K562 (cell line): ENCODE data around the gene CYTH1. TPM values are rescaled to one million over a fixed set of nuclear protein-coding genes. Genes with fewer than 3 reads are reported as not detected.

Experiments used
- ADNP ChIP-seq: fragments of 200-800 bp; sonication (Bioruptor generic); IDR thresholded peaks from 2 replicates; pipeline ENCODE4 v1.6.1; 2016; ENCODE audit warnings: missing genetic modification characterization, missing compliant biosample characterization
- ETV6 ChIP-seq, 3 experiments: fragments of 150-350 bp in 1 of 3; sonication (generic) in 1 of 3; formaldehyde crosslinking in 1 of 3; IDR thresholded peaks; 2 replicates each; pipeline versions ENCODE4 v1.6.1 to v1.8.0; 2014 to 2022; ENCODE audit warnings: borderline replicate concordance in 2 of 3, low read depth in 2 of 3, antibody characterized with exemption in 1 of 3, low read length in 1 of 3, mild to moderate bottlenecking in 1 of 3, missing genetic modification reagents in 1 of 3
- MTA3 ChIP-seq: fragments of 450-650 bp; formaldehyde crosslinking; IDR thresholded peaks from 2 replicates; pipeline ENCODE4 v1.6.1; 2017; ENCODE audit warnings: mild to moderate bottlenecking, borderline replicate concordance
- NCOR1 ChIP-seq: fragments of 450-650 bp; IDR thresholded peaks from 2 replicates; pipeline ENCODE4 v1.6.1; 2016; ENCODE audit warnings: mild to moderate bottlenecking, moderate library complexity
- NFIC ChIP-seq: fragments of 450-650 bp; IDR thresholded peaks from 2 replicates; pipeline ENCODE4 v1.6.1; 2017; ENCODE audit warnings: mild to moderate bottlenecking, inconsistent platforms
- NFRKB ChIP-seq: fragments of 450-650 bp; IDR thresholded peaks from 2 replicates; pipeline ENCODE4 v1.6.1; 2016; ENCODE audit warnings: low read depth
- PHF20 ChIP-seq: fragments of 450-650 bp; IDR thresholded peaks from 2 replicates; pipeline ENCODE4 v1.6.1; 2018; ENCODE audit not compliant: partially characterized antibody
- RCOR1 ChIP-seq, 2 experiments: IDR thresholded peaks; 2 replicates each; pipeline ENCODE4 v1.6.1; 2012; ENCODE audit warnings: low read depth in 2 of 2, low read length in 2 of 2, borderline replicate concordance in 1 of 2, improper control_type of control experiment in 1 of 2
- SMARCA5 ChIP-seq: fragments of 450-650 bp; IDR thresholded peaks from 2 replicates; pipeline ENCODE4 v1.6.1; 2016
- ZFPM2 ChIP-seq: fragments of 250-450 bp; sonication (Bioruptor Pico); IDR thresholded peaks from 2 replicates; pipeline ENCODE4 v1.5.1; 2022; ENCODE audit warnings: mild to moderate bottlenecking
- ZNF551 ChIP-seq: fragments of 250-450 bp; sonication (Bioruptor Pico); IDR thresholded peaks from 2 replicates; pipeline ENCODE4 v1.5.0; 2021; ENCODE audit warnings: mild to moderate bottlenecking, moderate library complexity
- ZSCAN32 ChIP-seq: fragments of 450-650 bp; formaldehyde crosslinking; IDR thresholded peaks from 2 replicates; pipeline ENCODE4 v1.4.0; 2020; ENCODE audit warnings: mild to moderate bottlenecking, moderate library complexity
- polyA plus RNA-seq, 8 experiments: library from polyadenylated mRNA; depleted of rRNA in 4 of 8; stranded (reverse) in 5 of 8; unstranded in 3 of 8; fragments of >200 nt; fragmentation: Nextera tagmentation in 2 of 8; fragmentation: Illumina TruSeq in 1 of 8; extraction: Ambion mirVana in 2 of 8; extraction: Trizol in 1 of 8; gene quantifications; 2 replicates each; pipeline versions ENCODE4 v1.2.1 to v1.2.3, GENCODE V29; 2011 to 2014; ENCODE audit warnings: inconsistent platforms in 1 of 8, missing spikeins in 1 of 8
- total RNA-seq, 7 experiments: library from RNA; depleted of rRNA in 6 of 7; stranded (reverse); fragments of >200 nt in 6 of 7; fragmentation: Illumina TruSeq in 2 of 7; extraction: Trizol in 2 of 7; gene quantifications; 2 replicates each; pipeline versions ENCODE4 v1.2.1 to v1.2.3, GENCODE V29; 2011 to 2021; ENCODE audit warnings: low replicate concordance in 1 of 7
- TF ChIP-seq, protein P1 (sequence below): fragments of 250-450 bp; sonication (Bioruptor Pico); IDR thresholded peaks from 2 replicates; pipeline ENCODE4 v1.4.0; 2020
- TF ChIP-seq, protein P2 (sequence below): sonication (generic); formaldehyde crosslinking; IDR thresholded peaks from 2 replicates; pipeline ENCODE4 v1.9.0; 2022; ENCODE audit warnings: mild to moderate bottlenecking, missing genetic modification reagents
- TF ChIP-seq, protein P3 (sequence below): fragments of 200-800 bp; sonication (Bioruptor generic); IDR thresholded peaks from 2 replicates; pipeline ENCODE4 v1.6.1; 2016; ENCODE audit warnings: missing genetic modification characterization, missing compliant biosample characterization

Gene CYTH1
- total and polyA plus RNA-seq, 9 of the 15 experiments (the other 6 are each of a cell fraction or from before 2014, with no cell fraction given) = 0.52 to 27.7 (median 16.8) TPM

DNA sequence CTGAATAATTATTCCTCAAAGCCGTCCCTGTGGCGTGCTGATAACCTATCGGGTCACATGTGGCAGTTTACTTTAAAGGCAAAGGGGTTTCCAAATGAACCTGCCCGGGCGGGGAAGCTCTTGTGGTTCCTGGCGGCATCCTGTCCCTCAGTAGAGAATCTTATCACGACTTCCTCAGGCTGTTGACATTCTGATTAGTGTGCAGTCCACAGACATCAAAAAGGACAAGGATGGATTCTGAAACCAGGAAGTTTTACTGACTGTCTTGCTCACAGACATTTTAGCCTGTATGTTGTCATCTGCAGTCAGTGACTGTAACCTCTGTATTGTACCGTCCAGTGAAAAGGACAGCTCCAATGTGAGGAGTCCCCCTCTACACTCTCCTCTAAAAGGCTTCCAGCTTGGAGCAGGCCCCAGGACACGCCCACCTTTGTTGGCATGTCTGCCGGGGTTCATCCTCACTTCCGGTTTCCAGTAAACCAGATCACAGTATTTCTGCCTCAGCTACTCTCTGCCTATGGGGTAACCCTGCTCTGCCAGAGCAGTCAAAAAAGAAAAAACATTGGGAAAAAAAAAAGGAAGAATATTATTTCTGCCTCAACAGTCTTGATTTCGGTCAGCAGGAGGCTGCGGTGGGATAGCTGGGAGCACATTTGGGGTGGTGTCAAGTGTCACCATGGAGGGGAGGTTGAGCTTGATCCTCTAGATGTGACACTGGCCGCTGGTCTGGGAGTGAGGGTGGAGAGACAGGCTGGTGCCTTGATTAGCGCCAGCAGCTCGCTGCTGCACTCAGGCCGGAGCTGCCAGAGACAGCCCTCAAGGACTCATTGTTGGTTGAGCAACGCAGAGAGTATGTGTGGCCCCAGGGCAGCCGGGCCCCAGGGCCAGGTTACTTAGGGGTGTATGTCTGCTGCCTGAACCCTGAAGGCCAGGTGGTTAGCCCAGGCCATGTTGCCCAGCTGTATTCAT lies 115.8 kb downstream of the CYTH1 start (continued):
- TF ChIP-seq, protein P1, sequence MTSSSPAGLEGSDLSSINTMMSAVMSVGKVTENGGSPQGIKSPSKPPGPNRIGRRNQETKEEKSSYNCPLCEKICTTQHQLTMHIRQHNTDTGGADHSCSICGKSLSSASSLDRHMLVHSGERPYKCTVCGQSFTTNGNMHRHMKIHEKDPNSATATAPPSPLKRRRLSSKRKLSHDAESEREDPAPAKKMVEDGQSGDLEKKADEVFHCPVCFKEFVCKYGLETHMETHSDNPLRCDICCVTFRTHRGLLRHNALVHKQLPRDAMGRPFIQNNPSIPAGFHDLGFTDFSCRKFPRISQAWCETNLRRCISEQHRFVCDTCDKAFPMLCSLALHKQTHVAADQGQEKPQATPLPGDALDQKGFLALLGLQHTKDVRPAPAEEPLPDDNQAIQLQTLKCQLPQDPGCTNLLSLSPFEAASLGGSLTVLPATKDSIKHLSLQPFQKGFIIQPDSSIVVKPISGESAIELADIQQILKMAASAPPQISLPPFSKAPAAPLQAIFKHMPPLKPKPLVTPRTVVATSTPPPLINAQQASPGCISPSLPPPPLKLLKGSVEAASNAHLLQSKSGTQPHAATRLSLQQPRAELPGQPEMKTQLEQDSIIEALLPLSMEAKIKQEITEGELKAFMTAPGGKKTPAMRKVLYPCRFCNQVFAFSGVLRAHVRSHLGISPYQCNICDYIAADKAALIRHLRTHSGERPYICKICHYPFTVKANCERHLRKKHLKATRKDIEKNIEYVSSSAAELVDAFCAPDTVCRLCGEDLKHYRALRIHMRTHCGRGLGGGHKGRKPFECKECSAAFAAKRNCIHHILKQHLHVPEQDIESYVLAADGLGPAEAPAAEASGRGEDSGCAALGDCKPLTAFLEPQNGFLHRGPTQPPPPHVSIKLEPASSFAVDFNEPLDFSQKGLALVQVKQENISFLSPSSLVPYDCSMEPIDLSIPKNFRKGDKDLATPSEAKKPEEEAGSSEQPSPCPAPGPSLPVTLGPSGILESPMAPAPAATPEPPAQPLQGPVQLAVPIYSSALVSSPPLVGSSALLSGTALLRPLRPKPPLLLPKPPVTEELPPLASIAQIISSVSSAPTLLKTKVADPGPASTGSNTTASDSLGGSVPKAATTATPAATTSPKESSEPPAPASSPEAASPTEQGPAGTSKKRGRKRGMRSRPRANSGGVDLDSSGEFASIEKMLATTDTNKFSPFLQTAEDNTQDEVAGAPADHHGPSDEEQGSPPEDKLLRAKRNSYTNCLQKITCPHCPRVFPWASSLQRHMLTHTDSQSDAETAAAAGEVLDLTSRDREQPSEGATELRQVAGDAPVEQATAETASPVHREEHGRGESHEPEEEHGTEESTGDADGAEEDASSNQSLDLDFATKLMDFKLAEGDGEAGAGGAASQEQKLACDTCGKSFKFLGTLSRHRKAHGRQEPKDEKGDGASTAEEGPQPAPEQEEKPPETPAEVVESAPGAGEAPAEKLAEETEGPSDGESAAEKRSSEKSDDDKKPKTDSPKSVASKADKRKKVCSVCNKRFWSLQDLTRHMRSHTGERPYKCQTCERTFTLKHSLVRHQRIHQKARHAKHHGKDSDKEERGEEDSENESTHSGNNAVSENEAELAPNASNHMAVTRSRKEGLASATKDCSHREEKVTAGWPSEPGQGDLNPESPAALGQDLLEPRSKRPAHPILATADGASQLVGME = no peak
- TF ChIP-seq ZSCAN32 (CRISPR knock-in tag) = no peak
- TF ChIP-seq ETV6 (IDR thresholded peaks at IDR 0.05; ENCODE audit: borderline replicate concordance in 1 of 2, low read depth in 2 of 2, low read length in 1 of 2) = peak; percentile 32 to 86; a peak in 3 of 4 replicates
- no peak for TF ChIP-seq ETV6 (CRISPR knock-in tag; IDR thresholded peaks at IDR 0.05; ENCODE audit: borderline replicate concordance)
- TF ChIP-seq ADNP (tag) = 0 out of 2 replicates have a peak, but pooled peaks have one; percentile 50
- no peak for TF ChIP-seq SMARCA5
- peak; percentile 91 for TF ChIP-seq NFIC
- peak; percentile 60; the same call in 1 of the 2 replicates for TF ChIP-seq MTA3
- 0 out of 2 replicates have a peak, but pooled peaks have one; percentile 65 for TF ChIP-seq NFRKB
- TF ChIP-seq RCOR1 (IDR thresholded peaks at IDR 0.05; ENCODE audit: borderline replicate concordance in 1 of 2, low read depth in 2 of 2, low read length in 2 of 2) = peak; percentile 96 to 100
- TF ChIP-seq ZNF551 (CRISPR knock-in tag) = no peak
- TF ChIP-seq ZFPM2 (CRISPR knock-in tag) = 0 out of 2 replicates have a peak, but pooled peaks have one; percentile 31
- TF ChIP-seq NCOR1 = peak; percentile 98
- TF ChIP-seq PHF20 = peak; percentile 21
- TF ChIP-seq, protein P2, sequence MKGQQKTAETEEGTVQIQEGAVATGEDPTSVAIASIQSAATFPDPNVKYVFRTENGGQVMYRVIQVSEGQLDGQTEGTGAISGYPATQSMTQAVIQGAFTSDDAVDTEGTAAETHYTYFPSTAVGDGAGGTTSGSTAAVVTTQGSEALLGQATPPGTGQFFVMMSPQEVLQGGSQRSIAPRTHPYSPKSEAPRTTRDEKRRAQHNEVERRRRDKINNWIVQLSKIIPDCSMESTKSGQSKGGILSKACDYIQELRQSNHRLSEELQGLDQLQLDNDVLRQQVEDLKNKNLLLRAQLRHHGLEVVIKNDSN = peak; percentile 86
- TF ChIP-seq, protein P3, sequence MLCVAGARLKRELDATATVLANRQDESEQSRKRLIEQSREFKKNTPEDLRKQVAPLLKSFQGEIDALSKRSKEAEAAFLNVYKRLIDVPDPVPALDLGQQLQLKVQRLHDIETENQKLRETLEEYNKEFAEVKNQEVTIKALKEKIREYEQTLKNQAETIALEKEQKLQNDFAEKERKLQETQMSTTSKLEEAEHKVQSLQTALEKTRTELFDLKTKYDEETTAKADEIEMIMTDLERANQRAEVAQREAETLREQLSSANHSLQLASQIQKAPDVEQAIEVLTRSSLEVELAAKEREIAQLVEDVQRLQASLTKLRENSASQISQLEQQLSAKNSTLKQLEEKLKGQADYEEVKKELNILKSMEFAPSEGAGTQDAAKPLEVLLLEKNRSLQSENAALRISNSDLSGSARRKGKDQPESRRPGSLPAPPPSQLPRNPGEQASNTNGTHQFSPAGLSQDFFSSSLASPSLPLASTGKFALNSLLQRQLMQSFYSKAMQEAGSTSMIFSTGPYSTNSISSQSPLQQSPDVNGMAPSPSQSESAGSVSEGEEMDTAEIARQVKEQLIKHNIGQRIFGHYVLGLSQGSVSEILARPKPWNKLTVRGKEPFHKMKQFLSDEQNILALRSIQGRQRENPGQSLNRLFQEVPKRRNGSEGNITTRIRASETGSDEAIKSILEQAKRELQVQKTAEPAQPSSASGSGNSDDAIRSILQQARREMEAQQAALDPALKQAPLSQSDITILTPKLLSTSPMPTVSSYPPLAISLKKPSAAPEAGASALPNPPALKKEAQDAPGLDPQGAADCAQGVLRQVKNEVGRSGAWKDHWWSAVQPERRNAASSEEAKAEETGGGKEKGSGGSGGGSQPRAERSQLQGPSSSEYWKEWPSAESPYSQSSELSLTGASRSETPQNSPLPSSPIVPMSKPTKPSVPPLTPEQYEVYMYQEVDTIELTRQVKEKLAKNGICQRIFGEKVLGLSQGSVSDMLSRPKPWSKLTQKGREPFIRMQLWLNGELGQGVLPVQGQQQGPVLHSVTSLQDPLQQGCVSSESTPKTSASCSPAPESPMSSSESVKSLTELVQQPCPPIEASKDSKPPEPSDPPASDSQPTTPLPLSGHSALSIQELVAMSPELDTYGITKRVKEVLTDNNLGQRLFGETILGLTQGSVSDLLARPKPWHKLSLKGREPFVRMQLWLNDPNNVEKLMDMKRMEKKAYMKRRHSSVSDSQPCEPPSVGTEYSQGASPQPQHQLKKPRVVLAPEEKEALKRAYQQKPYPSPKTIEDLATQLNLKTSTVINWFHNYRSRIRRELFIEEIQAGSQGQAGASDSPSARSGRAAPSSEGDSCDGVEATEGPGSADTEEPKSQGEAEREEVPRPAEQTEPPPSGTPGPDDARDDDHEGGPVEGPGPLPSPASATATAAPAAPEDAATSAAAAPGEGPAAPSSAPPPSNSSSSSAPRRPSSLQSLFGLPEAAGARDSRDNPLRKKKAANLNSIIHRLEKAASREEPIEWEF (CRISPR knock-in tag) = peak; percentile 82; the same call in 1 of the 2 replicates
